OCI-LY3 (cell line): ENCODE results near the gene ANKS1B.

Experiments used
- EZH2phosphoT487 ChIP-seq: fragments of 200-600 bp; shearing (Covaris generic); IDR thresholded peaks from 2 replicates; pipeline ENCODE4 v1.6.1; 2018; ENCODE audit warnings: antibody characterized with exemption, mixed run types, low read depth
- TF ChIP-seq, protein P1 (sequence below): fragments of 200-600, 300-600 bp; sonication (generic); IDR thresholded peaks from 2 replicates; pipeline ENCODE4 v1.5.1; 2014; ENCODE audit warnings: antibody characterized with exemption, low read length, low read depth

DNA sequence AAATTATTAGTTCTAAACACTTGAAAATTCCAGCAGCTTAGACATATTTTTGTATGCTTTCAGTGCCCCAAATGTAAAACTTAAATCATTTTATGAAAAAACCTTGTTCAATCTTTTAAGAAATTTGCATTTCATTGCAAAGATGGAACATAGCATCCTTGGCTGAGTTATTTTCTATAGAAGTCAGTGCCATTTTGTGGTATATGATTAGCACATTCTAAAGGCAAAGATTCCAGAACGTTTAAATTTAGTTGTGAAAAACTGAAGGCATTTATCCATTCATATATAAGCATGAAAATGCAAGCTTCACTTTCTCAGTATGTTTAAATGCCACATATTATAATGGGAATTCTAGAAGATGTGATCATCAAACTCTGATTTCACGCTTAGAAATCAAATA, 1007.5 kb downstream of the ANKS1B start:
- TF ChIP-seq, protein P1, sequence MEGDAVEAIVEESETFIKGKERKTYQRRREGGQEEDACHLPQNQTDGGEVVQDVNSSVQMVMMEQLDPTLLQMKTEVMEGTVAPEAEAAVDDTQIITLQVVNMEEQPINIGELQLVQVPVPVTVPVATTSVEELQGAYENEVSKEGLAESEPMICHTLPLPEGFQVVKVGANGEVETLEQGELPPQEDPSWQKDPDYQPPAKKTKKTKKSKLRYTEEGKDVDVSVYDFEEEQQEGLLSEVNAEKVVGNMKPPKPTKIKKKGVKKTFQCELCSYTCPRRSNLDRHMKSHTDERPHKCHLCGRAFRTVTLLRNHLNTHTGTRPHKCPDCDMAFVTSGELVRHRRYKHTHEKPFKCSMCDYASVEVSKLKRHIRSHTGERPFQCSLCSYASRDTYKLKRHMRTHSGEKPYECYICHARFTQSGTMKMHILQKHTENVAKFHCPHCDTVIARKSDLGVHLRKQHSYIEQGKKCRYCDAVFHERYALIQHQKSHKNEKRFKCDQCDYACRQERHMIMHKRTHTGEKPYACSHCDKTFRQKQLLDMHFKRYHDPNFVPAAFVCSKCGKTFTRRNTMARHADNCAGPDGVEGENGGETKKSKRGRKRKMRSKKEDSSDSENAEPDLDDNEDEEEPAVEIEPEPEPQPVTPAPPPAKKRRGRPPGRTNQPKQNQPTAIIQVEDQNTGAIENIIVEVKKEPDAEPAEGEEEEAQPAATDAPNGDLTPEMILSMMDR: no peak
- TF ChIP-seq EZH2phosphoT487: no peak
